Measurements from ENCODE around the gene DLEC1. TPM values are rescaled to one million over a fixed set of nuclear protein-coding genes. Genes with fewer than 3 reads are reported as not detected.
A peak's percentile ranks its signal among the peaks of the same experiment; 100 is the strongest.

Gene DLEC1
- total and polyA plus RNA-seq, 9 donors = 0.17 to 0.87 (median 0.32) TPM

DNA sequence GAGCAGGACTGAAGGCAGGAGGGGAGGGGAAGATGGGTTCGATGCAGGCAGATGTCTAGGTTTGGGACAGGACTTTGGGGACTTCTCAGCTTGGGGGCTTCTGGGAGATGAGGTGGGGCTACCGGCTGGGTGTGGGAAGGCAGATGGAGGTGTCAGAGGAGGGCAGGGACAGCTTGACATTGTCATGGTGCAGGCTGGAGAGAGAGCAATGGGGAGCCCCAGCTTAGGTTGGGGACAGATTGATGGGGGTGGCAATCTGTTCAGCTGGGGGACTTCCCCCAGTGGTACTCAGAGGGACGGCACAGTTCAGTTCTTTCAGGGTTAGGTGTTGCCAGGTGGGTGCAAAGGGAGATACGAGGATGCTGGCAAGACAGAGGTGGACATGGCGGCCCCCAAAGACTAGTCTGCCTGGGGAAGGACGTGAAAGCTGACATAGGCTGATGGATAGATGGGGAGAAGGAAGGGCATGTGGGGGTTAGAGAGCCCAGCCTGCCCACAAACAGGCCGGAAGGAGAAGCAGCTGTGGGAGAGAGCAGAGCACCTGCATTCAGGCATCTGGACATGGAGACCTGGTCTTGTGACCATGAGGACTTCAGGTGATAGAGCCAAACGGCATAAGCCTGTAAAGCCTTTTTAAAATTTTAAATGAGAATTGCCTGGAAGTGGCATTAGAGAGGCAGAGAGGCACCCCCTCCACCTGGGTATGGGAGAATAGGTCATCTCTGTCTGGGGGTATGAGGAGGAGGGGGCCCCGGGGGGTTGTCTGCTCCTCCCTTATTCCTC lies 76.8 kb downstream of the DLEC1 start:
- no peak for DNase-seq
- Histone ChIP-seq H3K9me3 (replicated peaks; ENCODE audit: control insufficient read depth, low read depth, low read length) (no peaks in the 10 kb centered on the region), H3K4me3 (ENCODE audit: low read length) (no peak overlapping the region), H3K4me1 (ENCODE audit: control insufficient read depth, insufficient read depth, low read length) (peaks cover 9% of the 10 kb centered on the region), H3K36me3 (ENCODE audit: control insufficient read depth, insufficient read depth, low read length) (peaks cover 13% of the 10 kb centered on the region), H3K27me3 (ENCODE audit: control insufficient read depth, insufficient read depth, low read length) (peaks cover 2% of the 10 kb centered on the region), H3K27ac (ENCODE audit: low read length) (no peak overlapping the region)
- 70% methylated on average over 7 of the region's 9 CpGs for WGBS (ENCODE audit: insufficient coverage)

DNA sequence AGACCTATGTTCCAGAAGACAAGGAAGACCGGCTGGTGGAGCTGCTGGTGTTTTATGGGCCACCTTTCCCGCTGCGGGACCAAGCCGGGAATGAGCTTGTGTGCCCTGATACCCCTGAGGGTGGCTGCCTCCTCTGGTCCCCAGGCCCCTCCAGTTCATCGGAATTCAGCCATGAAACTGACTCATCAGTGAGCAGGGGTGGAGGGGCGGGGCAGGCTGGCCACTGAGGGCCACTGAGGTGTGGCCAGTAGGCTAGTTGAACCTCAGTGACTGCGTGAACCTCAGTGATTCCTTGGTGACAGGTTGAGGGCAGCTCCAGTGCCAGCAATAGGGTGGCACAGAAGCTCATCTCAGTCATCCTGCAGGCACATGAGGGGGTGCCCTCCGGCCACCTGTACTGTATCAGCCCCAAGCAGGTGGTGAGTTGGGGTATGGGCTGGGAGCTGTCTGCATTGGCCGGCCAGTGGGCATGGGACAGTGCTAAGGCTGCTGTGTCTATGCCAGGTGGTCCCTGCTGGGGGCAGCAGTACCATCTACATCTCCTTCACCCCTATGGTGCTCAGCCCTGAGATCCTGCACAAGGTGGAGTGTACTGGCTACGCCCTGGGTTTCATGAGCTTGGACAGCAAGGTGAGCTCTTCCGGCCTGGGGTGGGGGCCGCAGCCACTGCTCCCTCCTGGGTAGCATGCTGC lies 77.6 kb downstream of the DLEC1 start:
- WGBS (ENCODE audit: insufficient coverage) = 86% methylated on average over 12 of the region's 12 CpGs
- Histone ChIP-seq H3K9me3 (replicated peaks; ENCODE audit: control insufficient read depth, low read depth, low read length) (no peaks in the 10 kb centered on the region), H3K4me1 (ENCODE audit: control insufficient read depth, insufficient read depth, low read length) (peaks cover 9% of the 10 kb centered on the region), H3K27ac (ENCODE audit: low read length) (no peak overlapping the region), H3K27me3 (ENCODE audit: control insufficient read depth, insufficient read depth, low read length) (peaks cover 2% of the 10 kb centered on the region), H3K4me3 (ENCODE audit: low read length) (no peak overlapping the region), H3K36me3 (ENCODE audit: control insufficient read depth, insufficient read depth, low read length) (peaks cover 19% of the 10 kb centered on the region)
- no peak for DNase-seq

DNA sequence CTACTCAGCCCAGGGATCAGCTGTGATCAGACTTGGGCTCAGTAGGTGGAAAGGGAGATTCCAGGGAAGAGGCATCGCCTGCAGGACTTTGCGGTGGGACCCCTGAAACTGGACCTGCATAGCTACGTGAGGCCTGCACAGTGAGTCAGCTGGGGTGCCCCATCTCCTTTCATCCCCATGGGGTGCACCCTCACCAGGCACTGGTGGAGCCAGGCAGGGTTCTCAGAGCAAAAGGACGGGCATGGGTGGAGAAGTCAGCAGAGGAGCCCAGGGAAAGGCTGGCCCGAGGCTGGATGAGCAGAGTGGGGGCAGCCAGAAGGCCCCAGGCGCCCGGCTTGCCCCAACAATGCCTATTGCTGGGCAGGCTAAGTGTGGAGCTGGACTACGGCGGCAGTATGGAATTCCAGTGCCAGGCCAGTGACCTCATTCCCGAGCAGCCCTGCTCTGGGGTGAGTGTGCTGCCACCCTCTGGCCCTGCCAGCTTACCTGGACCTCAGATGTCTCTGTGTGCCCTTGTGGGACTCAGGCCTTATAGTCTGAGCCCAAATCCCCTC lies 78.2 kb downstream of the DLEC1 start:
- H3K9me3 ChIP-seq (replicated peaks; ENCODE audit: control insufficient read depth, low read depth, low read length) = no peaks in the 10 kb centered on the region
- H3K4me3 ChIP-seq (ENCODE audit: low read length) = no peak overlapping the region
- DNase-seq = no peak
- WGBS (ENCODE audit: insufficient coverage) = 80% methylated on average over 7 of the region's 10 CpGs
- H3K27ac ChIP-seq (ENCODE audit: low read length) = no peak overlapping the region
- peaks cover 3% of the 10 kb centered on the region for H3K4me1 ChIP-seq (ENCODE audit: control insufficient read depth, insufficient read depth, low read length)
- H3K36me3 ChIP-seq (ENCODE audit: control insufficient read depth, insufficient read depth, low read length) = peaks cover 26% of the 10 kb centered on the region
- H3K27me3 ChIP-seq (ENCODE audit: control insufficient read depth, insufficient read depth, low read length) = peaks cover 2% of the 10 kb centered on the region

DNA sequence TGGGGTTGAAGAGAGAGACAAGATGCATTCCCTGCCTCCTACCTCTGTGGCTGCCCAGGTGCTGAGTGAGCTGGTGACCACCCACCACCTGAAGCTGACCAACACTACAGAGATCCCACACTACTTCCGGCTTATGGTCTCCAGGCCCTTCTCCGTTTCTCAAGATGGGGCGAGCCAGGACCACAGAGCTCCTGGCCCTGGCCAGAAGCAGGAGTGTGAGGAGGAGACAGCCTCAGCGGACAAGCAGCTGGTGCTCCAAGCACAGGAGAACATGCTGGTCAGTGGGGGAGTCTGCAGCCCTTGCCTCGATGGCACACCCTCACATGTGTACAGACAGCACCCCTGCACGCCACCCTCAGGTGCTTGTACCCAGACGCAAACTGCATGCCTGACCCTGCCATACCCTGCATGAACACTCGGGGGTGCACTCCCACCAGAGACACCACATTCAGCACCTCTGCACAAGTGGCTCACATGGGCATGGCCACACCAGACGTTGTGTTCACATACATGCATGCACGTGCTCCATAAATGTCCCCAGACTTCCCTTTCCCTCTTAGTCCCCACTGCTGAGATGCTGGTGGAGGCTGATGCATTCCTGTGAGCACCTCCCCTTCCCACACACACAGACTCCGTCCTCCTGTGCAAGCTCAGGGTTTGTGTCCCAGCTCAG lies 78.9 kb downstream of the DLEC1 start:
- Histone ChIP-seq H3K27me3 (ENCODE audit: control insufficient read depth, insufficient read depth, low read length) (peaks cover 2% of the 10 kb centered on the region), H3K4me3 (ENCODE audit: low read length) (no peak overlapping the region), H3K36me3 (ENCODE audit: control insufficient read depth, insufficient read depth, low read length) (peaks cover 32% of the 10 kb centered on the region), H3K4me1 (ENCODE audit: control insufficient read depth, insufficient read depth, low read length) (no peaks in the 10 kb centered on the region), H3K9me3 (replicated peaks; ENCODE audit: control insufficient read depth, low read depth, low read length) (no peaks in the 10 kb centered on the region), H3K27ac (ENCODE audit: low read length) (no peak overlapping the region)
- 54% methylated on average over 9 of the region's 11 CpGs for WGBS (ENCODE audit: insufficient coverage)
- DNase-seq = peak; percentile 49

DNA sequence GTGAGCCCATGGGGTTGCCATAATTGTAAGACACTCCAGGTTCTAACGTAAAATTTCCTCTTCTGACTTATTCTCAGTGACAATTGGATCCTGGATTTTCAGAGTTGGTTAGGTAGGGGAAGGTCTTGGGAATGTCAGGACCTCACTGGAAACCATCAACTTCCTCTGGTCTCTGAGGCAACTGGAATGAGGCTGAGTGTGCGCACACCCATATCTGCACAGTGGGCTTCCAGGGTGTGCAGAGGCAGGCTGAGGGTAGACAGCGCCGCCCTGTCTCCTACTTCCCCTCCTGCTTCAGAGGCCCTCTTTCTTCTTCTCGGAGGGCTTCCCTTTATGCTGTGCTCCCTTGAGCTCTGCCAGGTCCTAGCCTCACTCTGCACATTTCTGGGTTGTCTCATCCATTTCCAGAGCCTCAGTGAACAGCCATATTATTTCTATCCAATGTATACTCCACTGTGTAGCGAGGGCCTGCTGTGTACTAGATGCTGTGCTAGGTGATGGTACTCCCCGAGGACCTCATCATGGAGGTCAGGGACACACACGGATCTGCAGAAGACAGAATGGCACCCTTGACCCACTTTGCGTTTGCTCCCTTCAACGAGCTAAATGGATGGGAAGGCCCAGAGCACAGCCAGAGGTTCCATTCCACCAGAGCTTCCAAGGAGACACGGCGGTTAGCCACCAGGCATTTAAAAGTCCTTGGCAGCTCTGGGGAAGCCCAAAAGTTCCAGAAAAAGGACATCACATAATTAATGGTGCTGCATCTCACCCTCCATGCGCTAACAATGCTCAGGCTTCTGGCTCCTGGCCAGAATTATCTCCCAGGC lies 79.6 kb downstream of the DLEC1 start:
- WGBS (ENCODE audit: insufficient coverage) = 88% methylated on average over 10 of the region's 13 CpGs
- peaks cover 2% of the 10 kb centered on the region for H3K27me3 ChIP-seq (ENCODE audit: control insufficient read depth, insufficient read depth, low read length)
- no peaks in the 10 kb centered on the region for H3K9me3 ChIP-seq (replicated peaks; ENCODE audit: control insufficient read depth, low read depth, low read length)
- no peaks in the 10 kb centered on the region for H3K4me1 ChIP-seq (ENCODE audit: control insufficient read depth, insufficient read depth, low read length)
- no peak for DNase-seq
- peaks cover 36% of the 10 kb centered on the region for H3K36me3 ChIP-seq (ENCODE audit: control insufficient read depth, insufficient read depth, low read length)
- H3K27ac ChIP-seq (ENCODE audit: low read length) = no peak overlapping the region
- no peak overlapping the region for H3K4me3 ChIP-seq (ENCODE audit: low read length)

DNA sequence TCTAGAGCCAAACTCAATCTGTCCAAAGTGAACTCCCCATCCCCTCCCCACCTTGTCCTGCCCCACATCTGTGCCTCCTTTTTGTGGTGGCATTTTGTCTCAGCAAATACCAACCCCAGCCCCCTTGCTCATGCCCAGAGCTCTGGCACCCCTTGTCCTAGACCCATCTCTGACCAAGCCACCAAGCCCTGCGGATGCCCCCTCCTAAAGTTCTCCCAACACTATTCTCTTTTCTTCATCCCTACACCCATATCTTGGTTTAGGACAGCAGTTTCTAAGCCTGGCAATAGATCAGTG lies 80.2 kb downstream of the DLEC1 start:
- no peaks in the 10 kb centered on the region for H3K9me3 ChIP-seq (replicated peaks; ENCODE audit: control insufficient read depth, low read depth, low read length)
- peaks cover 2% of the 10 kb centered on the region for H3K27me3 ChIP-seq (ENCODE audit: control insufficient read depth, insufficient read depth, low read length)
- no peak for DNase-seq
- no peaks in the 10 kb centered on the region for H3K4me1 ChIP-seq (ENCODE audit: control insufficient read depth, insufficient read depth, low read length)
- peaks cover 38% of the 10 kb centered on the region for H3K36me3 ChIP-seq (ENCODE audit: control insufficient read depth, insufficient read depth, low read length)
- no peak overlapping the region for H3K27ac ChIP-seq (ENCODE audit: low read length)
- 100% methylated on average over 1 of the region's 1 CpG for WGBS (ENCODE audit: insufficient coverage)
- no peak overlapping the region for H3K4me3 ChIP-seq (ENCODE audit: low read length)

DNA sequence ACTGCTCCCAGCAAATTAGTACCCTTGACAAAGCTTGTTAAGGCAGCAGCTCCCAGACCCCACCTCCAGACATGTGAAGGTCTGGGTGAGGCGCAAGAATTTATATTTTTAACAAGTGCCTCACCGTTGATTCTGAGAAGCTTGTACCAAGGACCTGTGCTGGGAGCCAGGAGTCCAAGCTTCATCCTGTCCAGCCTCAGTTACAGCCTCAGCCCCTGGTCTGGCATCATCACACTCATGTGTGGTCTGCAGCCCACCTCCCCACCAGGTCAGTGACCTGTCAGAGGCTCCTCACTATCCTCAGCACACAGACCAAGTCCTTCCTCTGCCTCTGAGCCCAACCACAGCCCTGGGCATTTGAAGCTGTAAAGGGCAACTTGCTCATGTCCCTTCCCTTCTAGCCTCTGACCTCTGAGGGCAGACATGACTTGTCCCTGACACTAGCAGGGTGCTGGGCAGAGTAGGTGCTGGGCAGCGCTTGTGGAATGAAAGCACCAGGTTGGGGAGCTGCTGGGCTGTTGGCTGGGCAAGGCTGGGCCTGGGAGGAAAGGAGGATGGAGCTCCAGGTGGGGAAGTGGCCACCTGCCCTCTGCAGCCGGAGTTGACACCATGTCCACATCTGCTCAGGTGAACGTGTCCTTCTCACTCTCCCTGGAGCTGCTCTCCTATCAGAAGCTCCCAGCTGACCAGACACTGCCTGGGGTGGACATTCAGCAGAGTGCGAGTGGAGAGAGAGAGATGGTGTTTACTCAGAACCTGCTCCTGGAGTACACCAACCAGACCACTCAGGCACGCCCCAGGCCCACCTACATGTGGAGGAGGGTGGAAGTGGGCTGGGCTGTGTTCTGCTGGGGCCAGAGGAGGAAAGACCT lies 81.0 kb downstream of the DLEC1 start:
- DNase-seq = no peak
- peaks cover 41% of the 10 kb centered on the region for H3K36me3 ChIP-seq (ENCODE audit: control insufficient read depth, insufficient read depth, low read length)

DNA sequence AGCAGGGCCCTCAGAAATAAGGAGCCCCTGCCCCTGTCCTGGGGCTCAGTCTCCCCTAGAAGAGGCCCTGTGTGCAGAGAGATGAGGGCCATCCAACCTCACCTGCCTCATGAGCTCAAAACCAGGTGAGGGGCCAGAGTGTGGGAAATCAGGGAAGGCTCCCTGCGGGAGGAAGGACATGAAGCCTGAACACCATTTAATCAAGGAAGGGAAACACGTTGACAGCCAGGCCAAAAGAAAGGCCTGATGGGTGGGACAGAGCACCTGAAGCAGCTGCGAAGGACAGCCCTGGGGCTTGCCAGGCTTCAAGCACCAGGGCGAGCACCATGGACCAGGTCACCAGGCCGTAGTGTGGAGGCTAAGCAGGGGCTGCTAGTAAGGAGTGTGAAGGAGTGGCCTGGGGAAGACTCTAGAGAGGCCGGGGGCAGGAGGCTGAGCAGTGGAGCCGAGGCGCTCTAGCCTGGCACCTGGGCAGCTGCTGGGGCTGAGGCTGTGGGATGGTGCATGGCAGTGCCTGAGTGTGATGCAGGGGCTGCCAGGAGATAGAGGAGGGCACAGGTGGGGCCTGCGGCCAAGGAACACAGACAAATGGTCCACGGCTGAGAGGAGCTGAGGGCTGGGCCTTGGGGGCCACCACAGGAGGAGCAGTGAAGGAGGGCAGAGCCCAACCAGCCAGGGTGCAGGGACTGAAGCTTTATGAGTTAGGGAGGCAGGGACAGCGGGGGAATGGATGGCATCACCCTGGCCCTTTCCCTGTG lies 81.9 kb downstream of the DLEC1 start:
- Histone ChIP-seq H3K27me3 (ENCODE audit: control insufficient read depth, insufficient read depth, low read length) (no peaks in the 10 kb centered on the region), H3K4me1 (ENCODE audit: control insufficient read depth, insufficient read depth, low read length) (no peaks in the 10 kb centered on the region), H3K4me3 (ENCODE audit: low read length) (no peak overlapping the region), H3K27ac (ENCODE audit: low read length) (no peak overlapping the region), H3K36me3 (ENCODE audit: control insufficient read depth, insufficient read depth, low read length) (peaks cover 48% of the 10 kb centered on the region), H3K9me3 (replicated peaks; ENCODE audit: control insufficient read depth, low read depth, low read length) (no peaks in the 10 kb centered on the region)
- 82% methylated on average over 11 of the region's 11 CpGs for WGBS (ENCODE audit: insufficient coverage)
- no peak for DNase-seq

More for the DNA sequence above, 81.0 kb downstream of the DLEC1 start:
- Histone ChIP-seq H3K9me3 (replicated peaks; ENCODE audit: control insufficient read depth, low read depth, low read length) (no peaks in the 10 kb centered on the region), H3K4me1 (ENCODE audit: control insufficient read depth, insufficient read depth, low read length) (no peaks in the 10 kb centered on the region), H3K4me3 (ENCODE audit: low read length) (no peak overlapping the region), H3K27me3 (ENCODE audit: control insufficient read depth, insufficient read depth, low read length) (peaks cover 2% of the 10 kb centered on the region), H3K27ac (ENCODE audit: low read length) (no peak overlapping the region)
- 89% methylated on average over 1 of the region's 7 CpGs for WGBS (ENCODE audit: insufficient coverage)

DNA sequence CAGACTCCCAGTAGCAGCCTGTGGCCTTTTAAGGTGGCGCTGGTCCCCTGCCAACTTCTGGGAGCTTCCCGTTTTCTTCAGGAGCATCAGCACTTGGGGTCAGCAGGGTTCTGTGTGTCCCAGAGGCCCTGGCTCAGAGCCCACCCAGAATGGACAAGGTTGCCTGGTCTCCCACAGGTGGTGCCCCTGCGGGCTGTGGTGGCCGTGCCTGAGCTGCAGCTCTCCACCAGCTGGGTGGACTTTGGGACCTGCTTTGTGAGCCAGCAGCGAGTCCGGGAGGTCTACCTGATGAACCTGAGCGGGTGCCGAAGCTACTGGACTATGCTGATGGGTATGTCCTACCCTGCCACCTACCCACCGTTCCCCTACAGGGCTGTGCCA lies 82.4 kb downstream of the DLEC1 start:
- 87% methylated on average over 8 of the region's 9 CpGs for WGBS (ENCODE audit: insufficient coverage)
- H3K9me3 ChIP-seq (replicated peaks; ENCODE audit: control insufficient read depth, low read depth, low read length) = no peaks in the 10 kb centered on the region

More for the DNA sequence above, 82.4 kb downstream of the DLEC1 start:
- DNase-seq = no peak
- Histone ChIP-seq H3K27ac (ENCODE audit: low read length) (no peak overlapping the region), H3K4me3 (ENCODE audit: low read length) (no peak overlapping the region), H3K27me3 (ENCODE audit: control insufficient read depth, insufficient read depth, low read length) (no peaks in the 10 kb centered on the region), H3K4me1 (ENCODE audit: control insufficient read depth, insufficient read depth, low read length) (no peaks in the 10 kb centered on the region), H3K36me3 (ENCODE audit: control insufficient read depth, insufficient read depth, low read length) (peaks cover 54% of the 10 kb centered on the region)
